Uterus (tissue), 2 donors: Measurements from ENCODE around the gene ZNF12.

Experiments used
- CTCF ChIP-seq, 4 experiments: fragments of 200-600 bp in 2 of 4; fragments of 450-650 bp in 2 of 4; sonication (generic) in 2 of 4; IDR thresholded peaks; one replicate each; pipeline ENCODE4 v1.5.1; 2016 to 2019; ENCODE audit warnings: antibody characterized with exemption in 4 of 4, mild to moderate bottlenecking in 2 of 4, moderate library complexity in 1 of 4
- POLR2A ChIP-seq, 2 donors: fragments of 450-650 bp; IDR thresholded peaks; one replicate each; pipeline ENCODE4 v1.6.1; 2016; ENCODE audit warnings: antibody characterized with exemption in 2 of 2, mild to moderate bottlenecking in 1 of 2, moderate library complexity in 1 of 2

- TF ChIP-seq CTCF (IDR thresholded peaks at IDR 0.05), result no peak
- TF ChIP-seq POLR2A (IDR thresholded peaks at IDR 0.05), result no peak
Measured at GRCh38 chr7:6650086-6650485, 56.7 kb downstream of the ZNF12 start.
